ENCODE data around the gene ZCCHC14. TPM values are rescaled to one million over a fixed set of nuclear protein-coding genes. Genes with fewer than 3 reads are reported as not detected.
"Not testable (repeated sequence)": the region's sequence is repeated elsewhere in the genome, so short reads cannot be mapped to it uniquely, and the experiment has no call there.

Gene ZCCHC14
- total RNA-seq, 1 donor from 2014 or later: 15.9 TPM

DNA sequence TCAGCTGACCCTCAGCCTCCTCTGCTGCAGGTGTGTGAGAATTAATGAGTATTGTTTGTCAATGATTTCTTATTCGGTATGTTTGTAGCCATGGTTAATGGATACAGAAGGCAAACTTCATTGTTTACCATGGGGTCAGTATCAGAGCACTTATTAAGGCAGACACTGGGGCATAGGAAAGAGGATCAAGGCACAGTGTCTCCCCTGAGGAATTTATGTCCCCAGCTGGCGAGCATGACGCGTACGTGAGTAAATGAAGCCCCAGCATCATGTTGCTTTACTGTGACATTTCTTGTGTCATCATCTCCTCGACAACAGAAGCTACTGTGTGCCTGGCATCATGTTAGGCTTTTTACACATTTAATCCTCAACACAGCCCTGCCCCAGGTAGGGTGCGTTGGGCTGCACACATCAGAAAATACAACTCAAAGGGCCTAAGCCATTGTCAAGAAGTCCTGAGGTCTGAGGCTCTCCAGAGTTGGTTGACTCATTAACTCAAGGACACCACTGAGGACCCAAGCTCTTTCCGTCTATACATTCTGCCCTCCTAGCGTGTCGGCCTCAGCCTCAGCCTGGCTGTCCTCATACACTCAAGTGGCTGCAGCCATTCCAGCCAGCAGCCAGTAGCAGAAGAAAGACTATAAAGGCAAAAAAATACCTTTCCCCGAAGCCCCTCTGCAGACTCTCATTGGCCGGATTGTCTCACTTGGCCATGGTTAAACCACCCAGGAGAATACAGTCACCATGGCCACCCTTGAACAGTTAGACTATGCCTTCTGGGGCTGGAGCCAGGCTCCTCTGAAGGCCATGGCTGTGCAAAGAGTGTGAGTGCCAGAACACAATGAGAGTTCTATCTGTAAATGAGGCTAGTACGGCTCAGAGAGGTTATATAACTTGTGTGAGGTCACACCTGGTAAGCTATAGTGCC lies 13.9 kb upstream of the ZCCHC14 start:
- Histone ChIP-seq H3K4me1 (peaks cover 16% of the 10 kb centered on the region), H3K36me3 (no peaks in the 10 kb centered on the region), H3K27me3 (ENCODE audit: low read depth) (no peaks in the 10 kb centered on the region), H3K4me3 (no peak overlapping the region), H3K27ac (replicated peaks) (peak overlapping the region; percentile 60), H3K9me3 (replicated peaks) (no peaks in the 10 kb centered on the region)
- intact Hi-C loops (cut with micrococcal nuclease): no loop called here
- TF ChIP-seq, protein P1, sequence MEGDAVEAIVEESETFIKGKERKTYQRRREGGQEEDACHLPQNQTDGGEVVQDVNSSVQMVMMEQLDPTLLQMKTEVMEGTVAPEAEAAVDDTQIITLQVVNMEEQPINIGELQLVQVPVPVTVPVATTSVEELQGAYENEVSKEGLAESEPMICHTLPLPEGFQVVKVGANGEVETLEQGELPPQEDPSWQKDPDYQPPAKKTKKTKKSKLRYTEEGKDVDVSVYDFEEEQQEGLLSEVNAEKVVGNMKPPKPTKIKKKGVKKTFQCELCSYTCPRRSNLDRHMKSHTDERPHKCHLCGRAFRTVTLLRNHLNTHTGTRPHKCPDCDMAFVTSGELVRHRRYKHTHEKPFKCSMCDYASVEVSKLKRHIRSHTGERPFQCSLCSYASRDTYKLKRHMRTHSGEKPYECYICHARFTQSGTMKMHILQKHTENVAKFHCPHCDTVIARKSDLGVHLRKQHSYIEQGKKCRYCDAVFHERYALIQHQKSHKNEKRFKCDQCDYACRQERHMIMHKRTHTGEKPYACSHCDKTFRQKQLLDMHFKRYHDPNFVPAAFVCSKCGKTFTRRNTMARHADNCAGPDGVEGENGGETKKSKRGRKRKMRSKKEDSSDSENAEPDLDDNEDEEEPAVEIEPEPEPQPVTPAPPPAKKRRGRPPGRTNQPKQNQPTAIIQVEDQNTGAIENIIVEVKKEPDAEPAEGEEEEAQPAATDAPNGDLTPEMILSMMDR (IDR thresholded peaks at IDR 0.05; ENCODE audit: borderline replicate concordance): no peak
- DNase-seq: no peak

DNA sequence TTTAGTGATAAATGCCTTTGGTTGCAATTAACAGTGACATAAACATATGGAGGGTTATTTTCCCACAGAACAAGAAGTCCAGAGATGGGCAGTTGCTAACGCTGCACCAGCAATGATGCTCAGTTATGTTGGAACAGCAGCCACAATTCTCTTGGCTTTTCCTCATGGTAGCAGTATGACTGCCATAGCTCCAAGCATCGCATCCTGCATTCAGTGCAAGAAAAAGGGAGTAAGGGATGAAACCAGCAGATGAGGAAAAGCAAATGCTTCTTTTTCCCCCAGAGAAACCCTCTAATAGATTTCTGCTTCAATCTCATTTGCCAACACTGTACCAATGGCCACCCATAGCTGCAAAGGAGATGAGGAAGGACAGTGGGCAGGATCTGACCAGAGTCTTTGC lies 13.0 kb upstream of the ZCCHC14 start:
- TF ChIP-seq, protein P1 (IDR thresholded peaks at IDR 0.05; ENCODE audit: borderline replicate concordance): no peak
- intact Hi-C loops (cut with micrococcal nuclease): no loop called here
- peaks cover 16% of the 10 kb centered on the region for H3K4me1 ChIP-seq
- H3K27ac ChIP-seq (replicated peaks): no peak overlapping the region
- DNase-seq: no peak
- H3K9me3 ChIP-seq (replicated peaks): no peaks in the 10 kb centered on the region
- H3K27me3 ChIP-seq (ENCODE audit: low read depth): no peaks in the 10 kb centered on the region
- no peaks in the 10 kb centered on the region for H3K36me3 ChIP-seq
- no peak overlapping the region for H3K4me3 ChIP-seq

DNA sequence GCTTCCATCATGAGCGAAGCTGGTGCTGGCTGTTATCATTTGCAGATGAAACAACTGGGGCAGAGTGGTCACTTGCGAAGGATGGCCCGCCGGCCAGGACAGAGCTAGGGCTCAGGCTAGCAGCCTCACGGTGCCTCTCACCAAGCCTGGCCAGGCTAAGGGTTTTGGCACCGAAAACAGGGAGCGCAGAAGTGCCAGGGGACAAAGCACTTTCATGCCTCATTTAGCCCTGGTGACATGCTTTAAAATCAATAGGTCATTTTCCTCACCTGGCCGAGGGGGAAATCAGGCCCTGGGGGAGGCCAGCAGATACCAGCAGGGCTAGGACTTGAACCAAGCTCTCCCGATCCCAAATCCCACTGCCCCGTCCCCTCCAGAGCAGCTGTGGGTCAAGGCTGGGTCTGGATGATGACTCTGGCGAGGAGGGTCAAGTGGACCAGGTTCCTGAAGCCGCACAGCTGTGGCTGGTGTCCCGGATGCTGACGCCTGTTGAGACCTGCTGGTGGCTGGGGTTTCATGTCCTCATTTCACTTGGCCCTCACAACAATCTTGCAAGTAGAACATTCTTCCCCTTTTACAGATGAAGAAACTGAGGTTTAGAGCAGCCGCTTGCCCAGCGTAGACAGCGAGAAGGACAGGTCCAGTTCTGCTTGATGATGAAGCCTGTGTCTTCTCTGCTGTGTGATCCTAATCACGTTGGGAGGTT lies 10.6 kb upstream of the ZCCHC14 start:
- H3K9me3 ChIP-seq (replicated peaks); intact Hi-C loops (cut with micrococcal nuclease); H3K27ac ChIP-seq (replicated peaks); H3K4me3 ChIP-seq; H3K36me3 ChIP-seq; DNase-seq; H3K27me3 ChIP-seq (ENCODE audit: low read depth): not testable (repeated sequence)
- peaks cover 15% of the 10 kb centered on the region for H3K4me1 ChIP-seq

DNA sequence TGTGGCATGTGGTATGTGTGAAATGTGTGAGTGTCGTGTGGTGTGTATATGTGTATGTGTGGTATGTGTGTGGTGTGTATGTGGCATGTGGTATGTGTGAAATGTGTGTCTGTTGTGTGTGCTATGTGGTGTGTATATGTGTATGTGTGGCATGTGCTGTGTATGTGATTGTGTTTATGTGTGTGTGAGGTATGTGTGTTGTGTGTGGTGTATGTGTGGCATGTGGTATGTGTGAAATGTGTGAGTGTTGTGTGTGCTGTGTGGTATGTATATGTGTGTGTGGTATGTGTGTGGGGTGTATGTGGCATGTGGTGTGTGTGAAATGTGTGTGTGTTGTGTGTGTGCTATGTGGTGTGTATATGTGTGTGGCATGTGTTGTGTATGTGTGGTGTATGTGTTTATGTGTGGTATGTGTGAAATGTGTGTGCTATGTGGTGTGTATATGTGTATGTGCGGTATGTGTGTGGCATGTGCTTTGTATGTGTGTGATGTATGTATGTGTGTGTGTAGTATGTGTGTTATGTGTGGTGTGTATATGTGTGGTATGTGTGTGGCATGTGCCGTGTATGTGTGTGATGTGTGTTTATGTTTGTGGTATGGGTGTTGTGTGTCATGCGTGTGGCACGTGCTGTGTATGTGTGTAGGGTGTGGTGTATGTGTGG lies 9.6 kb upstream of the ZCCHC14 start:
- no peak overlapping the region for H3K4me3 ChIP-seq
- no peaks in the 10 kb centered on the region for H3K27me3 ChIP-seq (ENCODE audit: low read depth)
- no peak overlapping the region for H3K27ac ChIP-seq (replicated peaks)
- H3K4me1 ChIP-seq: peaks cover 6% of the 10 kb centered on the region
- TF ChIP-seq, protein P1 (IDR thresholded peaks at IDR 0.05; ENCODE audit: borderline replicate concordance): no peak
- H3K36me3 ChIP-seq: no peaks in the 10 kb centered on the region
- intact Hi-C loops (cut with micrococcal nuclease): no loop called here
- H3K9me3 ChIP-seq (replicated peaks): no peaks in the 10 kb centered on the region
- DNase-seq: no peak

DNA sequence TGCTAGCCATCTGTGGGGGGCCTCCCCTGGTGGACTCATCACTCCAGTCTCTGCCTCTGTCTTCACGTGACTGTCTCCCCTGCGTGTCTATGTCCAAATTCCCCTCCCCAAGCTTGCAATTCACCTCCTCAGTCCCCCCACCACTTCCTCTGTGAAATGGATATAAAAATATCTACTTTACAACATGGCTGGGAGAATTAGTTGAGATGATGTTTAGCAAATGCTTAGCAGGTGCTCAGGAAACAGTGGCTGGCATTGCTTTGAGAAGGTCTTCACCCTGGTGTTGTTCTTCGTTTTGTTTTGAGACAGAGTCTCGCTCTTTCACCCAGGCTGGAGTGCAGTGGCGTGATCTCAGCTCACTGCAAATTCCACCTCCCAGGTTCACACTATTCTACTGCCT lies 8.3 kb upstream of the ZCCHC14 start:
- intact Hi-C loops (cut with micrococcal nuclease): no loop called here
- no peaks in the 10 kb centered on the region for H3K9me3 ChIP-seq (replicated peaks)
- H3K4me3 ChIP-seq: no peak overlapping the region
- TF ChIP-seq, protein P1 (IDR thresholded peaks at IDR 0.05; ENCODE audit: borderline replicate concordance): no peak
- H3K27me3 ChIP-seq (ENCODE audit: low read depth): no peaks in the 10 kb centered on the region
- DNase-seq: no peak
- no peak overlapping the region for H3K27ac ChIP-seq (replicated peaks)
- H3K4me1 ChIP-seq: no peaks in the 10 kb centered on the region
- no peaks in the 10 kb centered on the region for H3K36me3 ChIP-seq
